ENCODE results near the gene CCDC85B. TPM values are rescaled to one million over a fixed set of nuclear protein-coding genes. Genes with fewer than 3 reads are reported as not detected.
A peak's percentile ranks its signal among the peaks of the same experiment; 100 is the strongest.

Gene CCDC85B
- total and polyA plus RNA-seq, 2 of the 13 experiments (the other 11 are each of a cell fraction or from before 2014, with no cell fraction given) = 8.2 to 19.5 TPM

- TF ChIP-seq PRDM4 (CRISPR knock-in tag; IDR thresholded peaks at IDR 0.05; ENCODE audit: borderline replicate concordance) (no peak), SIN3A (IDR thresholded peaks at IDR 0.05; ENCODE audit: borderline replicate concordance, low read depth, low read length) (no peak), TBX2 (CRISPR knock-in tag; IDR thresholded peaks at IDR 0.05; ENCODE audit: borderline replicate concordance) (peak; percentile 42; the same call in 1 of the 2 replicates), ARNTL (CRISPR knock-in tag; IDR thresholded peaks at IDR 0.05) (no peak), SRSF1 (optimal IDR thresholded peaks at IDR 0.05; ENCODE audit: low read depth, low read length) (peak; percentile 91), HBP1 (CRISPR knock-in tag; IDR thresholded peaks at IDR 0.05; ENCODE audit: low read depth) (no peak), ZNF709 (CRISPR knock-in tag; IDR thresholded peaks at IDR 0.05) (peak; percentile 61), YEATS4 (CRISPR knock-in tag; IDR thresholded peaks at IDR 0.05; ENCODE audit: borderline replicate concordance) (0 out of 2 replicates have a peak, but pooled peaks have one; percentile 30), KLF15 (CRISPR knock-in tag; IDR thresholded peaks at IDR 0.05; ENCODE audit: borderline replicate concordance) (0 out of 2 replicates have a peak, but pooled peaks have one; percentile 76), ZBTB7B (CRISPR knock-in tag; IDR thresholded peaks at IDR 0.05) (no peak), RFXANK (CRISPR knock-in tag; IDR thresholded peaks at IDR 0.05) (no peak), SMAD1 (CRISPR knock-in tag; IDR thresholded peaks at IDR 0.05; ENCODE audit: borderline replicate concordance, low read depth) (no peak), ZBTB14 (CRISPR knock-in tag; IDR thresholded peaks at IDR 0.05) (peak; percentile 70; the same call in 1 of the 2 replicates), CTCF (CRISPR knock-in tag; IDR thresholded peaks at IDR 0.05) (no peak), ZNF512 (CRISPR knock-in tag; IDR thresholded peaks at IDR 0.05) (no peak), CREB3 (CRISPR knock-in tag; IDR thresholded peaks at IDR 0.05) (no peak), TIGD3 (CRISPR knock-in tag; IDR thresholded peaks at IDR 0.05; ENCODE audit: borderline replicate concordance) (no peak), ZNF256 (CRISPR knock-in tag; conservative IDR thresholded peaks at IDR 0.05) (0 out of 2 replicates have a peak, but pooled peaks have one; percentile 56), NCOA1 (CRISPR knock-in tag; IDR thresholded peaks at IDR 0.05) (no peak)
Measured at GRCh38 chr11:65857500-65857852, 33.0 kb upstream of the CCDC85B start (continued).

All from HepG2 (cell line).